ENCODE results near the gene SLC16A12. TPM values are rescaled to one million over a fixed set of nuclear protein-coding genes. Genes with fewer than 3 reads are reported as not detected.

SLC16A12 gene
- total and polyA plus RNA-seq, 2 of the 13 experiments (the other 11 are each of a cell fraction or from before 2014, with no cell fraction given), result 0.02 TPM; not detected in 1

DNA sequence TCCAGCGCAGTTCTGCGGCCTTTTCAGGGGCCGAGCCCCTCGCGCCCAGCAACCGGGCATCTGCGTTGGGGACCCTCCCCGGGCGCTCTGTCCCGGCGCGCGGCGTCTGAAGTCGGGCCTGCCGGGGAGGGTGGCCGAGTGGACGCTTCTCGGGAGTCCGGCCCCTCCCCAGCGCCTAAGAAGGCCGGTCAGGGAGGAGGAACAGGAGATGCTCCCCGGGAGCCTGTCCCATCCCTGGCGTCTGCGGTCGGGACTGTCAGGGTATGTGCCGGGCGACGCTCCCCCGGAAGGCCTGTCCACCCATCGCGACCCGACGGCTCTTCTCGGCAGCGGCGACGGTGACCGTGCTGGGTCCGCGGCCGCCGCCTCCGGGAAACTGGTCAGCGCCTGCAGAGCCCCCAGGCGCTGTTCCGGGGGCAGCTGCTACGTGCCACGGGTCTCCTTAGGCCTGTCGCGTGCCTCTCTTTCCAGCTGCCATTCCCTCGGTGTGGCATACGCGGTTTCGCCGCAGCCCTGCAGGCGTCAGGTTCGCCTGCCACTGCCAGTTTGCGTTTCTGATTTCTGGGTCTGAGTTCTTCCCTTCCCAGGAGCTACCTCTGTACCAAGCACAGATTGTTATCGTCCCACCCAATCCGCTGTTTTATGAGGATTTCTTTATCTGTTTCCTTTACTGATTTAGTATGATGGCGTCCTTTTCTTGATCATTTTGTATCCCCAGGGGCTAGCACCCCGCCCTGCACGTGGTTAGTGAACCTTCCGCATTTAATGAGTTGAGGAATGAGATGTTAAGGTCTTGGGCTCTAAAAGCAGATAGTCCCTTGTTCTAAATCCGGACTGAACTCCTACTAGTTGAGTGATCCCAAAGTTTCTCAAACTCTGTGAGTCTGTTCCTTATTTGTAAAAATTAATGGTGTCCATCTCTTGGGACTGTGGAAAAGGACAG is 120.2 kb downstream of the SLC16A12 start (continued):
- TF ChIP-seq FOXO1 (CRISPR knock-in tag; IDR thresholded peaks at IDR 0.05), result no peak
- 0 out of 2 replicates have a peak, but pooled peaks have one; percentile 30 for TF ChIP-seq ZNF30 (CRISPR knock-in tag; IDR thresholded peaks at IDR 0.05)
- TF ChIP-seq CBX5 (CRISPR knock-in tag; IDR thresholded peaks at IDR 0.05; ENCODE audit: borderline replicate concordance), result 0 out of 2 replicates have a peak, but pooled peaks have one; percentile 28
- no peak for TF ChIP-seq TSC22D2 (CRISPR knock-in tag; IDR thresholded peaks at IDR 0.05; ENCODE audit: borderline replicate concordance)
- TF ChIP-seq, protein P1, sequence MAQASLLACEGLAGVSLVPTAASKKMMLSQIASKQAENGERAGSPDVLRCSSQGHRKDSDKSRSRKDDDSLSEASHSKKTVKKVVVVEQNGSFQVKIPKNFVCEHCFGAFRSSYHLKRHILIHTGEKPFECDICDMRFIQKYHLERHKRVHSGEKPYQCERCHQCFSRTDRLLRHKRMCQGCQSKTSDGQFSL (CRISPR knock-in tag; IDR thresholded peaks at IDR 0.05), result no peak
- no peak for TF ChIP-seq ZNF264 (CRISPR knock-in tag; IDR thresholded peaks at IDR 0.05)
- TF ChIP-seq ZNF143 (CRISPR knock-in tag; IDR thresholded peaks at IDR 0.05), result no peak
- 0 out of 2 replicates have a peak, but pooled peaks have one; percentile 28 for TF ChIP-seq ZNF34 (CRISPR knock-in tag; IDR thresholded peaks at IDR 0.05; ENCODE audit: borderline replicate concordance)
- TF ChIP-seq ZNF33B (CRISPR knock-in tag; IDR thresholded peaks at IDR 0.05), result no peak
- no peak for TF ChIP-seq ADNP (CRISPR knock-in tag; IDR thresholded peaks at IDR 0.05)
- TF ChIP-seq, protein P2, sequence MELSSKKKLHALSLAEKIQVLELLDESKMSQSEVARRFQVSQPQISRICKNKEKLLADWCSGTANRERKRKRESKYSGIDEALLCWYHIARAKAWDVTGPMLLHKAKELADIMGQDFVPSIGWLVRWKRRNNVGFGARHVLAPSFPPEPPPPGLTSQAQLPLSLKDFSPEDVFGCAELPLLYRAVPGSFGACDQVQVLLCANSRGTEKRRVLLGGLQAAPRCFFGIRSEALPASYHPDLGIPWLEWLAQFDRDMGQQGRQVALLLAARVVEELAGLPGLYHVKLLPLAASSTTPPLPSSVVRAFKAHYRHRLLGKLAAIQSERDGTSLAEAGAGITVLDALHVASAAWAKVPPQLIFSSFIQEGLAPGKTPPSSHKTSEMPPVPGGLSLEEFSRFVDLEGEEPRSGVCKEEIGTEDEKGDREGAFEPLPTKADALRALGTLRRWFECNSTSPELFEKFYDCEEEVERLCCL (CRISPR knock-in tag; IDR thresholded peaks at IDR 0.05; ENCODE audit: borderline replicate concordance), result no peak
- TF ChIP-seq, protein P3, sequence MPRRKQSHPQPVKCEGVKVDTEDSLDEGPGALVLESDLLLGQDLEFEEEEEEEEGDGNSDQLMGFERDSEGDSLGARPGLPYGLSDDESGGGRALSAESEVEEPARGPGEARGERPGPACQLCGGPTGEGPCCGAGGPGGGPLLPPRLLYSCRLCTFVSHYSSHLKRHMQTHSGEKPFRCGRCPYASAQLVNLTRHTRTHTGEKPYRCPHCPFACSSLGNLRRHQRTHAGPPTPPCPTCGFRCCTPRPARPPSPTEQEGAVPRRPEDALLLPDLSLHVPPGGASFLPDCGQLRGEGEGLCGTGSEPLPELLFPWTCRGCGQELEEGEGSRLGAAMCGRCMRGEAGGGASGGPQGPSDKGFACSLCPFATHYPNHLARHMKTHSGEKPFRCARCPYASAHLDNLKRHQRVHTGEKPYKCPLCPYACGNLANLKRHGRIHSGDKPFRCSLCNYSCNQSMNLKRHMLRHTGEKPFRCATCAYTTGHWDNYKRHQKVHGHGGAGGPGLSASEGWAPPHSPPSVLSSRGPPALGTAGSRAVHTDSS (CRISPR knock-in tag; conservative IDR thresholded peaks at IDR 0.05), result no peak
- no peak for TF ChIP-seq ZNF207 (IDR thresholded peaks at IDR 0.05; ENCODE audit: borderline replicate concordance)
- TF ChIP-seq ATF7-NPFF (CRISPR knock-in tag; IDR thresholded peaks at IDR 0.05; ENCODE audit: low read depth), result no peak
- no peak for TF ChIP-seq ZNF230 (CRISPR knock-in tag; IDR thresholded peaks at IDR 0.05)
- TF ChIP-seq ZFX (CRISPR knock-in tag; IDR thresholded peaks at IDR 0.05; ENCODE audit: low read depth), result peak; percentile 92
- TF ChIP-seq EZH2 (conservative IDR thresholded peaks at IDR 0.05; ENCODE audit: low read depth, low read length), result no peak
- TF ChIP-seq ZNF414 (CRISPR knock-in tag; IDR thresholded peaks at IDR 0.05), result peak; percentile 34; the same call in 1 of the 2 replicates
- TF ChIP-seq ZBTB46 (CRISPR knock-in tag; IDR thresholded peaks at IDR 0.05; ENCODE audit: borderline replicate concordance), result no peak
- TF ChIP-seq, protein P4, sequence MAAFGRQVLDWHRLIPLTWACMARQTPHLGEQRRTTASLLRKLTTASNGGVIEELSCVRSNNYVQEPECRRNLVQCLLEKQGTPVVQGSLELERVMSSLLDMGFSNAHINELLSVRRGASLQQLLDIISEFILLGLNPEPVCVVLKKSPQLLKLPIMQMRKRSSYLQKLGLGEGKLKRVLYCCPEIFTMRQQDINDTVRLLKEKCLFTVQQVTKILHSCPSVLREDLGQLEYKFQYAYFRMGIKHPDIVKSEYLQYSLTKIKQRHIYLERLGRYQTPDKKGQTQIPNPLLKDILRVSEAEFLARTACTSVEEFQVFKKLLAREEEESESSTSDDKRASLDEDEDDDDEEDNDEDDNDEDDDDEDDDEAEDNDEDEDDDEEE (CRISPR knock-in tag; IDR thresholded peaks at IDR 0.05), result peak; percentile 39; the same call in 1 of the 2 replicates
- TF ChIP-seq NFE2 (CRISPR knock-in tag; IDR thresholded peaks at IDR 0.05), result no peak
- no peak for TF ChIP-seq PAF1 (CRISPR knock-in tag; IDR thresholded peaks at IDR 0.05)
